Activated B cell treated with CpG ODN at 0.5 μM for 24 hours (primary cell): ENCODE data around the gene C10orf71. TPM values are rescaled to one million over a fixed set of nuclear protein-coding genes. Genes with fewer than 3 reads are reported as not detected.

Experiments used
- ATAC-seq: fragments of 200-7000 bp; cut with Tn5 transposase; one replicate; pipeline ENCODE4 v1.10.0; 2021; ENCODE audit warnings: low read depth, mild to moderate bottlenecking, moderate library complexity
- CTCF ChIA-PET: fragments of 350-600 bp; sonication (Branson Sonifier 250); formaldehyde crosslinking; loops from one replicate; lab custom pipeline; 2021; ENCODE audit warnings: antibody characterized with exemption; lab: Charles Lee
- POLR2A ChIA-PET: fragments of 350-600 bp; sonication (Branson Sonifier 250); formaldehyde crosslinking; loops from one replicate; lab custom pipeline; 2021; ENCODE audit warnings: antibody characterized with exemption; lab: Charles Lee
- DNase-seq: peaks from one replicate; pipeline ENCODE4 v3.0.0; 2022
- H3K27ac Mint-ChIP-seq: one replicate; pipeline ENCODE4 v1.8.0; 2020; ENCODE audit warnings: mixed read lengths
- H3K27me3 Mint-ChIP-seq: one replicate; pipeline ENCODE4 v1.8.0; 2021; ENCODE audit warnings: mixed read lengths
- H3K36me3 Mint-ChIP-seq: one replicate; pipeline ENCODE4 v1.8.0; 2021; ENCODE audit warnings: low read depth, mixed read lengths
- H3K4me1 Mint-ChIP-seq: one replicate; pipeline ENCODE4 v1.8.0; 2021; ENCODE audit warnings: mixed read lengths
- H3K4me3 Mint-ChIP-seq: one replicate; pipeline ENCODE4 v1.8.0; 2020; ENCODE audit warnings: mild to moderate bottlenecking, mixed read lengths
- H3K9me3 Mint-ChIP-seq: one replicate; pipeline ENCODE4 v1.8.0; 2020; ENCODE audit warnings: mixed read lengths
- CTCF ChIP-seq: fragments of 200-600 bp; IDR thresholded peaks from one replicate; pipeline ENCODE4 v1.8.0; 2022; ENCODE audit warnings: antibody characterized with exemption, mild to moderate bottlenecking
- intact Hi-C: fragments of 100-400 bp; cut with micrococcal nuclease; formaldehyde crosslinking; loops from one replicate; pipeline ENCODE4 v1.15.1; 2024
- total RNA-seq: library from RNA; stranded (reverse); gene quantifications from 2 replicates; pipeline ENCODE4 v1.2.3, GENCODE V29; 2022

C10orf71 gene
- total RNA-seq, 1 donor from 2014 or later, result not detected

DNA sequence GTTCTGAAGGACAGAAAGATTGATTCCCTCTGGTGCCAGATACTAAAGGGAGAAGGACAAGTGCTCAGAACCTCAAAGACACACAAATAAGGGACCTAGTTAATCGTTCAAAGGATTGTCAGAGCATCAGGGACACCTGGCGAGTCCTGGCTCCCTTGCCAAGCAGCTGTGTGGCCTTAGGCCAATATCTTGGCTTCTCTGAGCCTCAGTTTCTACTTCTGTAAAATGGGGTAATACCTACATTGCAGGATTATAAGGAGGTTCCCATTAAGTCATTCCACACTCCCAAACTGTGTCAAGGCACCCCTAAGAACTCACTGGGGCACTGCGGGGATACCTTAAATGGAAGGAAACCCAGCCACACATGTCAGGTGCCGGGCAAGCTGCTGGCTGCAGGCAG lies 67.5 kb downstream of the C10orf71 start:
- Mint-ChIP-seq H3K4me1 (peaks cover 12% of the 10 kb centered on the region), H3K36me3 (no peaks in the 10 kb centered on the region), H3K9me3 (no peaks in the 10 kb centered on the region), H3K27ac (no peak overlapping the region), H3K27me3 (peaks cover 12% of the 10 kb centered on the region), H3K4me3 (no peak overlapping the region)
- DNase-seq, result no peak
- POLR2A ChIA-PET, result no interaction called here
- ATAC-seq, result no peak
- intact Hi-C loops, result no loop called here
- CTCF ChIA-PET, result no interaction called here
- no peak for TF ChIP-seq CTCF

DNA sequence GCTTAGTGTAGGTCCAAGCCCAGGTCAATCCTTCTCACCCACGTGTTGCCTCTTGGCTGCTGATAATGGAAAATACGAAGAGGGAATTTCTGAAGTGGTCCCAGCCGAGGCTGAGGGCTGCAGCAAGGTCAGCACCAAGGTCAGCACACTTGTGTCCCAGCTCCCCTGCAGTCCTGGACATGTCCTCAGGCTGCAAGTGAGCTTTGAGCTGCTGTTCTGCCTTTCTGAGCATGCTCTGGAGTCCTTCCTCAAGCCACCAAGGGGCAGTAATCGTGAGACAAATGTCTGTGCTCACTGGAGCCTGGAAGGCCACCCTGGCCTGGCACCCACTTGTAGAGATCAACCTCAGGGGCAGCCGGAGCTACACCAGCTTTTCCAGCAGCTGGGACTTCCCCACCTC lies 68.6 kb downstream of the C10orf71 start:
- Mint-ChIP-seq H3K27me3 (peaks cover 12% of the 10 kb centered on the region), H3K4me3 (no peak overlapping the region), H3K9me3 (no peaks in the 10 kb centered on the region), H3K36me3 (no peaks in the 10 kb centered on the region), H3K4me1 (peaks cover 5% of the 10 kb centered on the region), H3K27ac (no peak overlapping the region)
- POLR2A ChIA-PET, result no interaction called here
- CTCF ChIA-PET, result no interaction called here
- TF ChIP-seq CTCF, result no peak
- intact Hi-C loops, result no loop called here
- ATAC-seq (no peak), DNase-seq (no peak)

- intact Hi-C loops, result no loop called here
- H3K9me3 Mint-ChIP-seq, result no peaks in the 10 kb centered on the region
- H3K36me3 Mint-ChIP-seq, result no peaks in the 10 kb centered on the region
- peaks cover 12% of the 10 kb centered on the region for H3K27me3 Mint-ChIP-seq
- H3K4me3 Mint-ChIP-seq, result no peak overlapping the region
- H3K4me1 Mint-ChIP-seq, result no peaks in the 10 kb centered on the region
- no peak for TF ChIP-seq CTCF
- CTCF ChIA-PET, result no interaction called here
- DNase-seq (no peak), ATAC-seq (no peak)
- H3K27ac Mint-ChIP-seq, result no peak overlapping the region
- POLR2A ChIA-PET, result no interaction called here
Measured at GRCh38 chr10:49368256-49368655, 69.3 kb downstream of the C10orf71 start.

DNA sequence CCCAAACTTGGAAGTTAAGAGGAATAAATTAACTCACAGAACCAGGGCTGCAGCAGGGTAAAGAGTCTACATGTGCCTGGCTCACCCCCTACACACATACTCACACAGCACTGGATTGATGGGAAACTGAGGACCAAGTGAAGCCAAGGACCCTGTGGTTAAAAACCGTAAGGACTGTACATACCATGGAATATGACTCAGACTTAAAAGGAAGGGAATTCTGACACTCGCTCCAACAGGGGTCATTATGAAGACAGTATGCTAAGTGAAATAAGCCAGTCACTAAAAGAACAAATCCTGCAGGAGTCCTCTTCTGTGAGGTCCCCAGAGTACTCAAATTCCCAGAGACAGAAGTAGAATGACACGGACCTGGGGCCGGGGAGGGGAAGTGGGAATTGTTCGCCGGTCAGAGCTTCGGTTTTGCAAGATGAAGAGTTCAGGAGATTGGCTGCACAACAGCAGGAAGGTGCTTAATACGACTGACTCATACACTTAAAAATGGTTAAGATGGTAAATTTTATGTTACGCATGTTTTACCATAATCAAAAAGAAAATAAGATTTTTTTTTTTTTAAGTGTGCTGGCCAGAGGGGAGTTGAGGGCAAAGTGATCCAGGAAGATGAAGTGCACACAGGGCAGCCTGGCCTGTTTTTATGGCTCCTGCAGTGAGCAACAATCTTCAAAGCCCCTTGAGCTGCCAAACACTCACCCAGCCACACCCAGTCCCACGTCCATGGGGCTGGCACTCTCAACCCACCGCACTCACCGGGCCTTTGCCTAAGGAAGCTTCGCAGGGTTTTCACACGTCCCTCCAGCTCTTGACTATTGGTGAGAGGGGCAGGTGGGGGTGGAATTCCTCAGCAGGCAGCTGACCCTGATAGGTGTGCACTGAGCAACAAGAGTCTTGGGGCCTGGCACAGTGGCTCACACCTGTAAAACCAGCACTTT lies 70.5 kb downstream of the C10orf71 start:
- ATAC-seq (no peak), DNase-seq (no peak)
- peaks cover 14% of the 10 kb centered on the region for H3K27me3 Mint-ChIP-seq
- H3K9me3 Mint-ChIP-seq, result no peaks in the 10 kb centered on the region
- no peaks in the 10 kb centered on the region for H3K4me1 Mint-ChIP-seq
- intact Hi-C loops, result no loop called here
- H3K36me3 Mint-ChIP-seq, result no peaks in the 10 kb centered on the region
- H3K4me3 Mint-ChIP-seq, result no peak overlapping the region
- TF ChIP-seq CTCF, result no peak
- CTCF ChIA-PET, result no interaction called here
- POLR2A ChIA-PET, result no interaction called here
- H3K27ac Mint-ChIP-seq, result no peak overlapping the region

GRCh38 chr10:49370326-49371100 lies 71.5 kb downstream of the C10orf71 start:
- ATAC-seq (no peak), DNase-seq (no peak)
- no peak overlapping the region for H3K4me3 Mint-ChIP-seq
- POLR2A ChIA-PET, result no interaction called here
- CTCF ChIA-PET, result no interaction called here
- intact Hi-C loops, result no loop called here
- no peak for TF ChIP-seq CTCF
- H3K9me3 Mint-ChIP-seq, result no peaks in the 10 kb centered on the region
- no peaks in the 10 kb centered on the region for H3K4me1 Mint-ChIP-seq
- no peak overlapping the region for H3K27ac Mint-ChIP-seq
- no peaks in the 10 kb centered on the region for H3K36me3 Mint-ChIP-seq
- peaks cover 14% of the 10 kb centered on the region for H3K27me3 Mint-ChIP-seq
